C4-2B (cell line): ENCODE measurements around the gene YARS1.

Experiments
- ZFX ChIP-seq: fragments of 450-650 bp; IDR thresholded peaks from 2 replicates; pipeline ENCODE4 v1.6.1; 2017
- TF ChIP-seq, protein P1 (sequence below): fragments of 450-650 bp; conservative IDR thresholded peaks from 2 replicates; pipeline ENCODE4 v1.5.1; 2017; ENCODE audit warnings: mild to moderate bottlenecking

GRCh38 chr1:32828341-32828740 is 11.2 kb upstream of the YARS1 start:
- TF ChIP-seq, protein P1, sequence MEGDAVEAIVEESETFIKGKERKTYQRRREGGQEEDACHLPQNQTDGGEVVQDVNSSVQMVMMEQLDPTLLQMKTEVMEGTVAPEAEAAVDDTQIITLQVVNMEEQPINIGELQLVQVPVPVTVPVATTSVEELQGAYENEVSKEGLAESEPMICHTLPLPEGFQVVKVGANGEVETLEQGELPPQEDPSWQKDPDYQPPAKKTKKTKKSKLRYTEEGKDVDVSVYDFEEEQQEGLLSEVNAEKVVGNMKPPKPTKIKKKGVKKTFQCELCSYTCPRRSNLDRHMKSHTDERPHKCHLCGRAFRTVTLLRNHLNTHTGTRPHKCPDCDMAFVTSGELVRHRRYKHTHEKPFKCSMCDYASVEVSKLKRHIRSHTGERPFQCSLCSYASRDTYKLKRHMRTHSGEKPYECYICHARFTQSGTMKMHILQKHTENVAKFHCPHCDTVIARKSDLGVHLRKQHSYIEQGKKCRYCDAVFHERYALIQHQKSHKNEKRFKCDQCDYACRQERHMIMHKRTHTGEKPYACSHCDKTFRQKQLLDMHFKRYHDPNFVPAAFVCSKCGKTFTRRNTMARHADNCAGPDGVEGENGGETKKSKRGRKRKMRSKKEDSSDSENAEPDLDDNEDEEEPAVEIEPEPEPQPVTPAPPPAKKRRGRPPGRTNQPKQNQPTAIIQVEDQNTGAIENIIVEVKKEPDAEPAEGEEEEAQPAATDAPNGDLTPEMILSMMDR, result peak; percentile 36
- TF ChIP-seq ZFX, result no peak
